Upper lobe of right lung (tissue), 1 donor: ENCODE measurements around the gene TENM3. TPM values are rescaled to one million over a fixed set of nuclear protein-coding genes. Genes with fewer than 3 reads are reported as not detected.

Experiments used
- ATAC-seq: fragments of 200-7000 bp; cut with Tn5 transposase; one replicate; pipeline ENCODE4 v1.9.1; 2020; ENCODE audit warnings: mild to moderate bottlenecking, moderate library complexity
- DNase-seq: peaks from one replicate; pipeline ENCODE4 v3.0.0-alpha.2; 2020
- H3K27ac ChIP-seq: fragments of 200-600 bp; one replicate; pipeline ENCODE4 v1.8.0; 2022
- H3K27me3 ChIP-seq: fragments of 200-600 bp; one replicate; pipeline ENCODE4 v1.8.0; 2022; ENCODE audit warnings: mild to moderate bottlenecking
- H3K36me3 ChIP-seq: fragments of 200-600 bp; one replicate; pipeline ENCODE4 v1.8.0; 2022
- H3K4me1 ChIP-seq: fragments of 200-600 bp; one replicate; pipeline ENCODE4 v1.8.0; 2022
- H3K4me3 ChIP-seq: fragments of 200-600 bp; one replicate; pipeline ENCODE4 v1.8.0; 2022; ENCODE audit warnings: mild to moderate bottlenecking
- H3K9me3 ChIP-seq: fragments of 200-600 bp; one replicate; pipeline ENCODE4 v1.8.0; 2022
- intact Hi-C: fragments of 100-400 bp; cut with DNase I; formaldehyde crosslinking; loops from one replicate; pipeline ENCODE4 v1.11.0; 2022
- total RNA-seq: library from RNA; stranded (reverse); fragmentation: NEBNext Ultra II Directional; extraction: Animal tissue kit (Norgen Biotek cat#: 25700); gene quantifications from one replicate; pipeline ENCODE4 v1.2.1, GENCODE V29; 2021
- TF ChIP-seq, protein P1 (sequence below): fragments of 200-600 bp; IDR thresholded peaks from one replicate; pipeline ENCODE4 v1.8.0; 2022; ENCODE audit warnings: antibody characterized with exemption
- donor health status: DM: no; HTN: yes; CAD: no; lungs with severe emphysema.

TENM3 gene
- total RNA-seq, 1 donor from 2014 or later, result 5.6 TPM

DNA sequence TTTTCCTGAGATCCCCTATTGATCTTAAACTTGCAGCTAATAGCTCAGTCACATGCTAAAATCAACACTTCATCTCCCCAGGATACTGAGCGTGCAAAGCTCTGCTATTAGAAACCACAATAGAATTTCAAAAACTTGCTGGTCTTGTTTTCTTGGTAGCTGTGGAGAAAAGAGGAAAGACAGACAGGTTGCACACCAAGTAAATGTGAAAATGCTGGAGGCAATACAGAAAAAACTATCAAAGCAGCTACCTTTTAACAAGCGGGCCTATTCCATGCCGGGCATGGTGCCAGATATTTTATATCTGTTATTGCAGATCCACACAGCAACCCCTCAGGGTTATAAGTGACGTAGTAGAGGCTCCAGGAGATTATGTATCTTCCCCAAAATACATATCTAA is 502.0 kb downstream of the TENM3 start:
- ATAC-seq, result no peak
- TF ChIP-seq, protein P1, sequence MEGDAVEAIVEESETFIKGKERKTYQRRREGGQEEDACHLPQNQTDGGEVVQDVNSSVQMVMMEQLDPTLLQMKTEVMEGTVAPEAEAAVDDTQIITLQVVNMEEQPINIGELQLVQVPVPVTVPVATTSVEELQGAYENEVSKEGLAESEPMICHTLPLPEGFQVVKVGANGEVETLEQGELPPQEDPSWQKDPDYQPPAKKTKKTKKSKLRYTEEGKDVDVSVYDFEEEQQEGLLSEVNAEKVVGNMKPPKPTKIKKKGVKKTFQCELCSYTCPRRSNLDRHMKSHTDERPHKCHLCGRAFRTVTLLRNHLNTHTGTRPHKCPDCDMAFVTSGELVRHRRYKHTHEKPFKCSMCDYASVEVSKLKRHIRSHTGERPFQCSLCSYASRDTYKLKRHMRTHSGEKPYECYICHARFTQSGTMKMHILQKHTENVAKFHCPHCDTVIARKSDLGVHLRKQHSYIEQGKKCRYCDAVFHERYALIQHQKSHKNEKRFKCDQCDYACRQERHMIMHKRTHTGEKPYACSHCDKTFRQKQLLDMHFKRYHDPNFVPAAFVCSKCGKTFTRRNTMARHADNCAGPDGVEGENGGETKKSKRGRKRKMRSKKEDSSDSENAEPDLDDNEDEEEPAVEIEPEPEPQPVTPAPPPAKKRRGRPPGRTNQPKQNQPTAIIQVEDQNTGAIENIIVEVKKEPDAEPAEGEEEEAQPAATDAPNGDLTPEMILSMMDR, result no peak
- H3K27me3 ChIP-seq, result no peaks in the 10 kb centered on the region
- no peaks in the 10 kb centered on the region for H3K9me3 ChIP-seq
- no peaks in the 10 kb centered on the region for H3K36me3 ChIP-seq
- no peak overlapping the region for H3K4me3 ChIP-seq
- intact Hi-C loops, result no loop called here
- H3K4me1 ChIP-seq, result no peaks in the 10 kb centered on the region
- H3K27ac ChIP-seq, result no peak overlapping the region
- DNase-seq, result no peak

DNA sequence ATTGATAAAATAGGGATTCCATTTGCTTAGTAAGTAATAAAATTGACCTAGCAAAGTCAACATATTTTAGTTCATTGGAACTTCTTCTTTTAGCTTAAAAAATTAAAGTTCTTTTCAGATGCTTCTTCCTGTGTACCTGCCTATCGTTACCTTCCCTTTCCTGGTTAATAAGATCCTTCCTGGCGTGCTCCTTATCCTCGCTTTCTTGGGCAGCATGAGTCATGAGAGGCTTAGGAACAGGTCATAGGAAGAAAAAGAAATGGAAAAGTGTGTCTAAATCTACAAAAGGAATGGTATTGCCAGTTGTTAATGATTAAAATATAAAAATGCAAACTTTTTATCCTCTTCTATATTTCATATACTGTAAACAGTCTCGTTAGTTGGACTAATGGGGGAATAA is 503.7 kb downstream of the TENM3 start:
- no peak overlapping the region for H3K27ac ChIP-seq
- intact Hi-C loops, result no loop called here

DNA sequence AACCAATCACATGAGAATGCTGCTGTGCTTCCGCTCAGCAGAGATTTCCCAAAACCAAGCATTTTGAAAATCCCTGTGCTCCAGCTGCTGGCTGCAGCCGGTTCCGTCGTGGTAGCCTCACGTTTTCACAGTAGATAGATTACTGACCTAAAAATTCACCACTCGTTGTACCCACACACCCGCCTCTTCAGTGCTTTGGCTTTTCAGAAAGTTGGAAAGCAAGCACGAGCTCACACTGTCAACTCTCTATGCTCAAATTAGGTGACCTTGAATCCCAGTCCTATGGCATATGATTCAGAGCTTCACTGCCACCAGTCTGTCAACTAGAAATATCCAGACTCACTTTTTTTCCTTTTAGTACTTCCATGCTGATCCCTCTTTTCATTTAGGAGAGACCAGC is 505.1 kb downstream of the TENM3 start:
- H3K4me1 ChIP-seq, result no peaks in the 10 kb centered on the region
- no peaks in the 10 kb centered on the region for H3K36me3 ChIP-seq
- no peaks in the 10 kb centered on the region for H3K9me3 ChIP-seq
- H3K27me3 ChIP-seq, result no peaks in the 10 kb centered on the region
- no peak overlapping the region for H3K27ac ChIP-seq
- ATAC-seq, result no peak
- DNase-seq, result no peak
- intact Hi-C loops, result no loop called here
- H3K4me3 ChIP-seq, result no peak overlapping the region
- TF ChIP-seq, protein P1, result no peak

More for the DNA sequence above, 503.7 kb downstream of the TENM3 start:
- no peak for ATAC-seq
- Histone ChIP-seq H3K27me3 (no peaks in the 10 kb centered on the region), H3K4me1 (no peaks in the 10 kb centered on the region), H3K9me3 (no peaks in the 10 kb centered on the region), H3K4me3 (no peak overlapping the region), H3K36me3 (no peaks in the 10 kb centered on the region)
- no peak for DNase-seq
- TF ChIP-seq, protein P1, result no peak

DNA sequence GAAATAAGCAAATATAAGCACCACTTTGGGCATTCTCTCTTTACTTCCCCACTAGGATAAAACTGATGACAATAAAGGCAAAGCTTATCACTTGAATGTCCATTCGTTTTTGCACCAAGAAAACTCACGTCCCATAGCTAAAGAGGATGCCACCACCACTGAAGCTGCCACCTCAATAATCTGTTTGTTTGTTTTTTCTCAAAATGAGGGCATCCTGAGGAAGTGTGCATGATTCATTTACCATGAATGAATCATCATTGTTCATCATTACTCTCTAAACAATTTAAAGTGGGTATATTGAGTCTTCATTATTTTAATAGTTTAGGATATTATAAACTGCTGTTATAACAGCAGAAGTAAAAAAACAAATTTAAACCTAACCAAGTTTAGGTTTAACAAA is 505.7 kb downstream of the TENM3 start:
- intact Hi-C loops, result no loop called here
- Histone ChIP-seq H3K4me1 (no peaks in the 10 kb centered on the region), H3K9me3 (no peaks in the 10 kb centered on the region), H3K36me3 (no peaks in the 10 kb centered on the region), H3K27ac (no peak overlapping the region), H3K4me3 (no peak overlapping the region), H3K27me3 (no peaks in the 10 kb centered on the region)
- no peak for DNase-seq
- ATAC-seq, result no peak
- TF ChIP-seq, protein P1, result no peak

- no peaks in the 10 kb centered on the region for H3K4me1 ChIP-seq
- no peak for DNase-seq
- no peaks in the 10 kb centered on the region for H3K27me3 ChIP-seq
- no peak for ATAC-seq
- no peaks in the 10 kb centered on the region for H3K36me3 ChIP-seq
- intact Hi-C loops, result no loop called here
- TF ChIP-seq, protein P1, result no peak
- no peak overlapping the region for H3K27ac ChIP-seq
- H3K9me3 ChIP-seq, result no peaks in the 10 kb centered on the region
- H3K4me3 ChIP-seq, result no peak overlapping the region
These were observed 506.5 kb downstream of the TENM3 start for GRCh38 chr4:182749667-182750167.
